Upper lobe of left lung (tissue), 6 donors: ENCODE measurements around the gene PDHB. TPM values are rescaled to one million over a fixed set of nuclear protein-coding genes. Genes with fewer than 3 reads are reported as not detected.
"Not testable (repeated sequence)": the region's sequence is repeated elsewhere in the genome, so short reads cannot be mapped to it uniquely, and the experiment has no call there.

ENCODE experiments used
- ATAC-seq, 2 donors: fragments of 200-7000 bp; cut with Tn5 transposase; one replicate each; pipeline ENCODE4 v1.9.1; 2022; ENCODE audit warnings: mild to moderate bottlenecking in 2 of 2, moderate library complexity in 2 of 2; ENCODE audit not compliant: low FRiP score in 2 of 2
- DNase-seq, 2 donors: peaks; one replicate each; pipeline ENCODE4 v3.0.0-alpha.2; 2019 to 2020
- H3K27ac ChIP-seq, 4 donors: fragments of 200-600 bp; sonication (generic); one replicate each; pipeline ENCODE4 v1.5.1; 2016 to 2019
- H3K27me3 ChIP-seq, 4 donors: fragments of 200-600 bp; sonication (generic); one replicate each; pipeline ENCODE4 v1.5.1; 2017 to 2019
- H3K36me3 ChIP-seq, 4 donors: fragments of 200-600 bp; sonication (generic); one replicate each; pipeline ENCODE4 v1.5.1; 2016 to 2019
- H3K4me1 ChIP-seq, 4 donors: fragments of 200-600 bp; sonication (generic); one replicate each; pipeline ENCODE4 v1.5.1; 2018 to 2019
- H3K4me3 ChIP-seq, 4 donors: fragments of 200-600 bp; sonication (generic); one replicate each; pipeline ENCODE4 v1.5.1; 2017 to 2019; ENCODE audit warnings: mild to moderate bottlenecking in 2 of 4, moderate library complexity in 1 of 4
- H3K9me3 ChIP-seq, 4 donors: fragments of 200-600 bp; sonication (generic); one replicate each; pipeline ENCODE4 v1.5.1; 2018 to 2019
- CTCF ChIP-seq, 6 experiments: fragments of 450-650 bp in 4 of 6; fragments of 200-600 bp in 2 of 6; sonication (generic) in 2 of 6; IDR thresholded peaks; one replicate each; pipeline ENCODE4 v1.5.1; 2016 to 2019; ENCODE audit warnings: antibody characterized with exemption in 6 of 6
- EP300 ChIP-seq, 4 donors: sonication (generic); formaldehyde crosslinking; IDR thresholded peaks; one replicate each; pipeline ENCODE4 v1.5.1; 2017; ENCODE audit warnings: antibody characterized with exemption in 4 of 4, control low read depth in 2 of 4
- POLR2A ChIP-seq, 4 donors: fragments of 450-650 bp; IDR thresholded peaks; one replicate each; pipeline ENCODE4 v1.5.1; 2016 to 2017; ENCODE audit warnings: antibody characterized with exemption in 4 of 4, mild to moderate bottlenecking in 2 of 4
- POLR2AphosphoS5 ChIP-seq, 2 donors: sonication (generic); formaldehyde crosslinking; IDR thresholded peaks; one replicate each; pipeline ENCODE4 v1.5.1; 2017; ENCODE audit warnings: antibody characterized with exemption in 2 of 2
- WGBS, 2 donors: methylation state at CpG; one replicate each; pipeline ENCODE4 v1.1.5; 2017 to 2018; 5-methylcytosine and 5-hydroxymethylcytosine counted together
- total RNA-seq, 6 donors: library from RNA; depleted of rRNA in 4 of 6; stranded (reverse); fragments of >200 nt in 4 of 6; gene quantifications; one replicate each; pipeline versions ENCODE4 v1.1.0 to v1.2.1, GENCODE V29; 2016 to 2021
- donor health status: DM: no; HTN: no; CAD: no; lungs with moderate emphysema.
- donor health status: DM: no; HTN: yes; CAD: no; lungs with severe emphysema.

PDHB gene
- total RNA-seq, 6 donors from 2014 or later = 20.4 to 81.4 (median 48.5) TPM

GRCh38 chr3:58462829-58463180, 29.2 kb upstream of the PDHB start:
- H3K27me3 ChIP-seq = no peaks in the 10 kb centered on the region
- no peak overlapping the region for H3K4me3 ChIP-seq
- no peaks in the 10 kb centered on the region for H3K36me3 ChIP-seq
- TF ChIP-seq CTCF (IDR thresholded peaks at IDR 0.05) (no peak), EP300 (IDR thresholded peaks at IDR 0.05) (no peak), POLR2AphosphoS5 (IDR thresholded peaks at IDR 0.05) (no peak), POLR2A (IDR thresholded peaks at IDR 0.05) (no peak)
- H3K9me3 ChIP-seq = no peaks in the 10 kb centered on the region
- no peak overlapping the region for H3K27ac ChIP-seq
- H3K4me1 ChIP-seq = peaks cover 6 to 14% (median 10%) of the 10 kb centered on the region in 4 donors
- 47 to 66% methylated on average over 4 of the region's 4 CpGs for WGBS, 2 donors
- no peak for DNase-seq
- ATAC-seq = peak in 1 of 2 donors; percentile 11

- no peaks in the 10 kb centered on the region for H3K36me3 ChIP-seq
- ATAC-seq = no peak
- H3K4me1 ChIP-seq = peaks cover 6 to 14% (median 10%) of the 10 kb centered on the region in 4 donors
- H3K4me3 ChIP-seq = no peak overlapping the region
- WGBS, 2 donors = 76 to 91% methylated on average over 4 of the region's 4 CpGs
- no peaks in the 10 kb centered on the region for H3K27me3 ChIP-seq
- H3K9me3 ChIP-seq = peaks cover 0 to 24% (median 8%) of the 10 kb centered on the region in 4 donors
- H3K27ac ChIP-seq = no peak overlapping the region
- DNase-seq = no peak
- TF ChIP-seq EP300 (IDR thresholded peaks at IDR 0.05) (no peak), POLR2A (IDR thresholded peaks at IDR 0.05) (no peak), POLR2AphosphoS5 (IDR thresholded peaks at IDR 0.05) (no peak), CTCF (IDR thresholded peaks at IDR 0.05) (no peak)
These were observed 25.5 kb upstream of the PDHB start for GRCh38 chr3:58459160-58459559.

- ATAC-seq (no peak), DNase-seq (no peak)
- H3K9me3 ChIP-seq = peaks cover 0 to 26% (median 10%) of the 10 kb centered on the region in 4 donors
- H3K36me3 ChIP-seq = no peaks in the 10 kb centered on the region
- no peaks in the 10 kb centered on the region for H3K27me3 ChIP-seq
- no peak overlapping the region for H3K4me3 ChIP-seq
- 38 to 54% methylated on average over 1 of the region's 1 CpG for WGBS, 2 donors
- H3K27ac ChIP-seq = no peak overlapping the region
- no peaks in the 10 kb centered on the region for H3K4me1 ChIP-seq
- TF ChIP-seq POLR2A (IDR thresholded peaks at IDR 0.05) (no peak), CTCF (IDR thresholded peaks at IDR 0.05) (no peak), EP300 (IDR thresholded peaks at IDR 0.05) (no peak), POLR2AphosphoS5 (IDR thresholded peaks at IDR 0.05) (no peak)
These were observed 18.5 kb upstream of the PDHB start for GRCh38 chr3:58452176-58452575.

- no peak for ATAC-seq
- H3K27ac ChIP-seq = no peak overlapping the region
- no peak for DNase-seq
- H3K4me1 ChIP-seq = no peaks in the 10 kb centered on the region
- no peaks in the 10 kb centered on the region for H3K27me3 ChIP-seq
- TF ChIP-seq EP300 (IDR thresholded peaks at IDR 0.05) (no peak), POLR2A (IDR thresholded peaks at IDR 0.05) (no peak), POLR2AphosphoS5 (IDR thresholded peaks at IDR 0.05) (no peak), CTCF (IDR thresholded peaks at IDR 0.05) (no peak)
- H3K9me3 ChIP-seq = no peaks in the 10 kb centered on the region
- no peak overlapping the region for H3K4me3 ChIP-seq
- H3K36me3 ChIP-seq = no peaks in the 10 kb centered on the region
- 70 to 76% methylated on average over 4 of the region's 4 CpGs for WGBS, 2 donors
These were observed 8.2 kb upstream of the PDHB start for GRCh38 chr3:58441514-58442450.

GRCh38 chr3:58440996-58441355, 7.3 kb upstream of the PDHB start:
- H3K9me3 ChIP-seq, H3K27ac ChIP-seq, H3K27me3 ChIP-seq, ATAC-seq, DNase-seq, H3K4me3 ChIP-seq, H3K36me3 ChIP-seq, H3K4me1 ChIP-seq: not testable (repeated sequence)
- WGBS, 2 donors = 85 to 88% methylated on average over 6 of the region's 6 CpGs

GRCh38 chr3:58437276-58437675, 3.6 kb upstream of the PDHB start:
- ATAC-seq, DNase-seq: not testable (repeated sequence)

More at GRCh38 chr3:58437276-58437675, 3.6 kb upstream of the PDHB start:
- not testable (repeated sequence) for H3K27me3 ChIP-seq, H3K4me3 ChIP-seq, H3K27ac ChIP-seq, H3K36me3 ChIP-seq, H3K9me3 ChIP-seq
- peaks cover 15 to 21% (median 19%) of the 10 kb centered on the region in 4 donors for H3K4me1 ChIP-seq
- 76 to 84% methylated on average over 8 of the region's 8 CpGs for WGBS, 2 donors
